Transverse colon (tissue), 4 donors: ENCODE results near the gene ADAM29. TPM values are rescaled to one million over a fixed set of nuclear protein-coding genes. Genes with fewer than 3 reads are reported as not detected.

ENCODE experiments used
- DNase-seq: peaks from one replicate; pipeline ENCODE4 v3.0.0-alpha.2; 2019
- H3K27ac ChIP-seq, 4 donors: fragments of 200-600 bp; sonication (generic); 2 replicates each; pipeline ENCODE4 v1.5.1; 2016 to 2018; ENCODE audit warnings: inconsistent platforms in 4 of 4
- H3K27me3 ChIP-seq: fragments of 200-600 bp; sonication (generic); 2 replicates; pipeline ENCODE4 v1.5.1; 2017; ENCODE audit warnings: inconsistent platforms
- H3K36me3 ChIP-seq, 4 donors: fragments of 200-600 bp; sonication (generic); 2 replicates each; pipeline ENCODE4 v1.5.1; 2017 to 2019; ENCODE audit warnings: inconsistent platforms in 4 of 4
- H3K4me1 ChIP-seq, 4 donors: fragments of 200-600 bp; sonication (generic); 2 replicates each; pipeline ENCODE4 v1.5.1; 2017 to 2020; ENCODE audit warnings: inconsistent platforms in 4 of 4
- H3K4me3 ChIP-seq, 4 donors: fragments of 200-600 bp; sonication (generic); 1 replicate in 1 of 4; 2 replicates in 3 of 4; pipeline versions ENCODE4 v1.5.1 to v1.6.1; 2017 to 2019; ENCODE audit warnings: inconsistent platforms in 4 of 4
- H3K9me3 ChIP-seq, 2 donors: fragments of 200-600 bp; sonication (generic); 2 replicates each; pipeline ENCODE4 v1.5.1; 2017 to 2019; ENCODE audit warnings: inconsistent platforms in 2 of 2
- EP300 ChIP-seq: sonication (generic); formaldehyde crosslinking; IDR thresholded peaks from one replicate; pipeline ENCODE4 v1.6.1; 2017; ENCODE audit warnings: antibody characterized with exemption, low read depth
- POLR2A ChIP-seq: fragments of 450-650 bp; IDR thresholded peaks from one replicate; pipeline ENCODE4 v1.6.1; 2016; ENCODE audit warnings: antibody characterized with exemption, mild to moderate bottlenecking, moderate library complexity
- POLR2AphosphoS5 ChIP-seq, 3 donors: sonication (generic); formaldehyde crosslinking; IDR thresholded peaks; one replicate each; pipeline ENCODE4 v1.6.1; 2016; ENCODE audit warnings: antibody characterized with exemption in 3 of 3
- WGBS, 2 donors: methylation state at CpG; one replicate each; pipeline ENCODE4 v1.1.5; 2018; ENCODE audit warnings: low coverage in 1 of 2; 5-methylcytosine and 5-hydroxymethylcytosine counted together
- in situ Hi-C, 4 donors: fragments of 200-750 bp; cut with MboI; loops; one replicate each; pipeline versions ENCODE4 v1.15.0 to v1.15.1; 2017; ENCODE audit warnings: low sequenced_read_pairs in 3 of 4, low pct_ligation_motif_present in 1 of 4, low pct_unique_long_range_greater_than_20kb in 1 of 4
- intact Hi-C: fragments of 100-400 bp; cut with DNase I; formaldehyde crosslinking; loops from one replicate; pipeline ENCODE4 v1.15.1; 2023; ENCODE audit warnings: low total_unique reads
- total RNA-seq, 4 donors: library from RNA; depleted of rRNA; stranded (reverse); fragments of >200 nt; gene quantifications; one replicate each; pipeline ENCODE4 v1.1.0, GENCODE V29; 2016
- TF ChIP-seq, protein P1 (sequence below), 5 experiments: fragments of 200-600 bp in 3 of 5; fragments of 450-650 bp in 2 of 5; sonication (generic) in 3 of 5; IDR thresholded peaks; 1 replicate in 2 of 5; 2 replicates in 3 of 5; pipeline ENCODE4 v1.5.1; 2016 to 2017; ENCODE audit warnings: antibody characterized with exemption in 5 of 5, inconsistent platforms in 3 of 5, mild to moderate bottlenecking in 2 of 5, moderate library complexity in 1 of 5

ADAM29 gene
- total RNA-seq, 4 donors from 2014 or later, result not detected

DNA sequence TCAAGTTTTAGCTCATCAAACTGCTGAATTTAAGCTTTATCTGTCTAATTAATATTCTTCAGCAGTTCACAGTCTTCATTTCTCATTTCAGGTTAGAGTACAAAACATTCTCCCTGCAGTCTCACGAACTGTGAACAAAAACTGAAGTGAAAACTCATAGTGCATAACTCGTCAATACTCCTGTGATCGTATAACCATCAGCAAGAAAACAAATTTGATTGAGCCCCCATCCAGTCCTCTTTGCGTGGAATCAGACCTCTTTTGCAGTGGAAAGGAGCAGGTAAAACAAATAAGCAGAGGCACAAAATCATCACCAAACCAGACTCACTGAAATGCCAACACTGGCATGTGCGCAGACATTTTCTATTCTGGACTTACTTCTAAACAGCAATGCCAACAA is 12.7 kb downstream of the ADAM29 start:
- no peak for DNase-seq
- Histone ChIP-seq H3K27me3 (no peaks in the 10 kb centered on the region), H3K4me3 (no peak overlapping the region), H3K4me1 (no peaks in the 10 kb centered on the region), H3K36me3 (no peaks in the 10 kb centered on the region), H3K27ac (no peak overlapping the region), H3K9me3 (no peaks in the 10 kb centered on the region)
- TF ChIP-seq, protein P1, sequence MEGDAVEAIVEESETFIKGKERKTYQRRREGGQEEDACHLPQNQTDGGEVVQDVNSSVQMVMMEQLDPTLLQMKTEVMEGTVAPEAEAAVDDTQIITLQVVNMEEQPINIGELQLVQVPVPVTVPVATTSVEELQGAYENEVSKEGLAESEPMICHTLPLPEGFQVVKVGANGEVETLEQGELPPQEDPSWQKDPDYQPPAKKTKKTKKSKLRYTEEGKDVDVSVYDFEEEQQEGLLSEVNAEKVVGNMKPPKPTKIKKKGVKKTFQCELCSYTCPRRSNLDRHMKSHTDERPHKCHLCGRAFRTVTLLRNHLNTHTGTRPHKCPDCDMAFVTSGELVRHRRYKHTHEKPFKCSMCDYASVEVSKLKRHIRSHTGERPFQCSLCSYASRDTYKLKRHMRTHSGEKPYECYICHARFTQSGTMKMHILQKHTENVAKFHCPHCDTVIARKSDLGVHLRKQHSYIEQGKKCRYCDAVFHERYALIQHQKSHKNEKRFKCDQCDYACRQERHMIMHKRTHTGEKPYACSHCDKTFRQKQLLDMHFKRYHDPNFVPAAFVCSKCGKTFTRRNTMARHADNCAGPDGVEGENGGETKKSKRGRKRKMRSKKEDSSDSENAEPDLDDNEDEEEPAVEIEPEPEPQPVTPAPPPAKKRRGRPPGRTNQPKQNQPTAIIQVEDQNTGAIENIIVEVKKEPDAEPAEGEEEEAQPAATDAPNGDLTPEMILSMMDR (IDR thresholded peaks at IDR 0.05), result no peak
- TF ChIP-seq POLR2AphosphoS5 (IDR thresholded peaks at IDR 0.05) (no peak), POLR2A (no peak), EP300 (no peak)
- intact Hi-C loops (no loop called here), in situ Hi-C loops (no loop called here)
- WGBS, 2 donors, result 72 to 73% methylated on average over 5 of the region's 5 CpGs

- Histone ChIP-seq H3K4me3 (no peak overlapping the region), H3K27ac (no peak overlapping the region), H3K9me3 (no peaks in the 10 kb centered on the region), H3K36me3 (no peaks in the 10 kb centered on the region), H3K4me1 (no peaks in the 10 kb centered on the region), H3K27me3 (no peaks in the 10 kb centered on the region)
- WGBS, 2 donors, result 25 to 47% methylated on average over 1 of the region's 1 CpG
- TF ChIP-seq POLR2AphosphoS5 (IDR thresholded peaks at IDR 0.05) (no peak), POLR2A (no peak), EP300 (no peak)
- TF ChIP-seq, protein P1 (IDR thresholded peaks at IDR 0.05), result no peak
- no peak for DNase-seq
- in situ Hi-C loops, result no loop called here
- intact Hi-C loops, result no loop called here
Measured at GRCh38 chr4:174933083-174933482, 14.9 kb downstream of the ADAM29 start.

DNA sequence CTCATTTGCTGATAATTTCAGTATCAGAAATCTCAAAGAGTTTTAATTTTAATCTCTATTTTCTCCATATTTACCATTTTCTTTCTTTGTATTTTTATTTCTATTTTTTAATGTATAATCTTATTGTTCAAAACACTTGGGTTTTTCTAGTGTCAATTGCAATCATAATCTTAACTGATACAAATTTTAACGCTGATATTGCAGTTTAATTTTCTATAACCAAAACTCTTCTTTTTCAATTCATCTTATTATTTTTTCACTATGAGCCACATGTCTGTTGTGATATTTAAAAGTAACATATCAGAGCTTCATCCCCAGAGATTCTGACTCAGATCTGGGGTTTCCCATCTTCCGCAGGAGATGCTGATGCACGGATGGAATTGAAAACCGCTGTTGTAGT is 16.2 kb downstream of the ADAM29 start:
- TF ChIP-seq POLR2A (no peak), POLR2AphosphoS5 (IDR thresholded peaks at IDR 0.05) (no peak), EP300 (no peak)
- TF ChIP-seq, protein P1 (IDR thresholded peaks at IDR 0.05), result no peak
- Histone ChIP-seq H3K4me3 (no peak overlapping the region), H3K9me3 (no peaks in the 10 kb centered on the region), H3K27ac (no peak overlapping the region), H3K36me3 (no peaks in the 10 kb centered on the region), H3K4me1 (no peaks in the 10 kb centered on the region), H3K27me3 (no peaks in the 10 kb centered on the region)
- intact Hi-C loops, result no loop called here
- 86 to 100% methylated on average over 1 to 4 of the region's 4 CpGs for WGBS, 2 donors
- in situ Hi-C loops, result no loop called here
- DNase-seq, result no peak

GRCh38 chr4:174935607-174936006 is 17.4 kb downstream of the ADAM29 start:
- Histone ChIP-seq H3K36me3 (no peaks in the 10 kb centered on the region), H3K4me1 (no peaks in the 10 kb centered on the region), H3K9me3 (no peaks in the 10 kb centered on the region), H3K27ac (no peak overlapping the region), H3K27me3 (no peaks in the 10 kb centered on the region), H3K4me3 (no peak overlapping the region)
- no peak for DNase-seq
- no peak for TF ChIP-seq POLR2A
- no peak for TF ChIP-seq EP300
- TF ChIP-seq POLR2AphosphoS5 (IDR thresholded peaks at IDR 0.05), result no peak
- TF ChIP-seq, protein P1 (IDR thresholded peaks at IDR 0.05), result no peak
- 54 to 61% methylated on average over 2 of the region's 2 CpGs for WGBS, 2 donors
- in situ Hi-C loops, result no loop called here
- intact Hi-C loops, result no loop called here
